Measurements from ENCODE around the gene GNAI1. TPM values are rescaled to one million over a fixed set of nuclear protein-coding genes. Genes with fewer than 3 reads are reported as not detected.

GNAI1 gene
- total RNA-seq, 1 experiment from 2014 or later: 19.8 TPM

- no TSS peak for BruUV-seq (replicated peaks)
- Histone ChIP-seq H3K4me3 (ENCODE audit: low read depth, low read length, poor library complexity, severe bottlenecking) (no peak overlapping the region), H3K9me3 (ENCODE audit: low read depth, low read length, poor library complexity, severe bottlenecking) (no peaks in the 10 kb centered on the region), H3K4me1 (ENCODE audit: insufficient read depth, low read length, poor library complexity, severe bottlenecking) (no peaks in the 10 kb centered on the region), H3K36me3 (ENCODE audit: insufficient read depth, low read length, poor library complexity, severe bottlenecking) (no peaks in the 10 kb centered on the region), H3K27ac (ENCODE audit: low read depth, low read length, poor library complexity, severe bottlenecking) (no peak overlapping the region), H3K27me3 (replicated peaks; ENCODE audit: insufficient read depth, low read depth, low read length, poor library complexity) (no peaks in the 10 kb centered on the region)
- intact Hi-C loops (cut with micrococcal nuclease; ENCODE audit: unreplicated experiment): no loop called here
- ChIA-PET POLR2A (ENCODE audit: low non-redundant PET) (no interaction called here), CTCF (no interaction called here)
- TF ChIP-seq EZH2 (IDR thresholded peaks at IDR 0.05; ENCODE audit: borderline replicate concordance, low read depth, low read length, poor library complexity, severe bottlenecking) (no peak), CTCF (conservative IDR thresholded peaks at IDR 0.05; ENCODE audit: low read depth, low read length) (no peak)
- no peak for DNase-seq (ENCODE audit: low spot score)
Observed at GRCh38 chr7:80197627-80198026, 63.0 kb downstream of the GNAI1 start.

- Histone ChIP-seq H3K4me1 (ENCODE audit: insufficient read depth, low read length, poor library complexity, severe bottlenecking) (no peaks in the 10 kb centered on the region), H3K9me3 (ENCODE audit: low read depth, low read length, poor library complexity, severe bottlenecking) (no peaks in the 10 kb centered on the region), H3K4me3 (ENCODE audit: low read depth, low read length, poor library complexity, severe bottlenecking) (no peak overlapping the region), H3K27me3 (replicated peaks; ENCODE audit: insufficient read depth, low read depth, low read length, poor library complexity) (no peaks in the 10 kb centered on the region), H3K27ac (ENCODE audit: low read depth, low read length, poor library complexity, severe bottlenecking) (no peak overlapping the region), H3K36me3 (ENCODE audit: insufficient read depth, low read length, poor library complexity, severe bottlenecking) (no peaks in the 10 kb centered on the region)
- TF ChIP-seq EZH2 (IDR thresholded peaks at IDR 0.05; ENCODE audit: borderline replicate concordance, low read depth, low read length, poor library complexity, severe bottlenecking) (no peak), CTCF (conservative IDR thresholded peaks at IDR 0.05; ENCODE audit: low read depth, low read length) (no peak)
- POLR2A ChIA-PET (ENCODE audit: low non-redundant PET): no interaction called here
- CTCF ChIA-PET: no interaction called here
- no TSS peak for BruUV-seq (replicated peaks)
- DNase-seq (ENCODE audit: low spot score): no peak
- intact Hi-C loops (cut with micrococcal nuclease; ENCODE audit: unreplicated experiment): no loop called here
Observed at GRCh38 chr7:80199051-80199450, 64.4 kb downstream of the GNAI1 start.

- no peaks in the 10 kb centered on the region for H3K36me3 ChIP-seq (ENCODE audit: insufficient read depth, low read length, poor library complexity, severe bottlenecking)
- no peak for TF ChIP-seq CTCF (conservative IDR thresholded peaks at IDR 0.05; ENCODE audit: low read depth, low read length)
- TF ChIP-seq EZH2 (IDR thresholded peaks at IDR 0.05; ENCODE audit: borderline replicate concordance, low read depth, low read length, poor library complexity, severe bottlenecking): no peak
- POLR2A ChIA-PET (ENCODE audit: low non-redundant PET): no interaction called here
- intact Hi-C loops (cut with micrococcal nuclease; ENCODE audit: unreplicated experiment): no loop called here
- no peak for DNase-seq (ENCODE audit: low spot score)
- CTCF ChIA-PET: no interaction called here
- H3K9me3 ChIP-seq (ENCODE audit: low read depth, low read length, poor library complexity, severe bottlenecking): no peaks in the 10 kb centered on the region
- H3K4me1 ChIP-seq (ENCODE audit: insufficient read depth, low read length, poor library complexity, severe bottlenecking): no peaks in the 10 kb centered on the region
- H3K4me3 ChIP-seq (ENCODE audit: low read depth, low read length, poor library complexity, severe bottlenecking): no peak overlapping the region
- no TSS peak for BruUV-seq (replicated peaks)
- no peak overlapping the region for H3K27ac ChIP-seq (ENCODE audit: low read depth, low read length, poor library complexity, severe bottlenecking)
- no peaks in the 10 kb centered on the region for H3K27me3 ChIP-seq (replicated peaks; ENCODE audit: insufficient read depth, low read depth, low read length, poor library complexity)
Observed at GRCh38 chr7:80204454-80204853, 69.8 kb downstream of the GNAI1 start.

Data from A673 (cell line).